Measurements from ENCODE around the gene KLHDC10.

DNA sequence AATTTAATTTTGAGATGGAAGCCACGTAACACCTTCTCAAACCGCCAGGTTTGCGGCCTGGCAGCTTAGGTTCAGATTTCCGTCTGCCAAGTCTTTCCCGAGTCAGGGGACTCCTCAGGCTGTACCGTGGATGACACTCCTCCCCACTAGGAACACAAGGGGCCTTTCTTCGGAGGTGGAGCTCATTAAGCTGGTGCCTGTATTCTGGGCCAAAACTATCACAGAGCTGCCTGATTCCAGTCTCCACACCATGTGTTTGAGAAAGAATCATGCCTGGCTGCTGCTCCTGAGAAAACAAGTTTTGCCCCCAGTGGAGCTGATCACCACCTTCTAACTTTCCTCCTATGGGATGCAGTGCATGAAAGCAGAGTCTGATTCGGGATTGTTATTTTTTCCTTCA, 90.1 kb downstream of the KLHDC10 start:
- TF ChIP-seq, protein P1, sequence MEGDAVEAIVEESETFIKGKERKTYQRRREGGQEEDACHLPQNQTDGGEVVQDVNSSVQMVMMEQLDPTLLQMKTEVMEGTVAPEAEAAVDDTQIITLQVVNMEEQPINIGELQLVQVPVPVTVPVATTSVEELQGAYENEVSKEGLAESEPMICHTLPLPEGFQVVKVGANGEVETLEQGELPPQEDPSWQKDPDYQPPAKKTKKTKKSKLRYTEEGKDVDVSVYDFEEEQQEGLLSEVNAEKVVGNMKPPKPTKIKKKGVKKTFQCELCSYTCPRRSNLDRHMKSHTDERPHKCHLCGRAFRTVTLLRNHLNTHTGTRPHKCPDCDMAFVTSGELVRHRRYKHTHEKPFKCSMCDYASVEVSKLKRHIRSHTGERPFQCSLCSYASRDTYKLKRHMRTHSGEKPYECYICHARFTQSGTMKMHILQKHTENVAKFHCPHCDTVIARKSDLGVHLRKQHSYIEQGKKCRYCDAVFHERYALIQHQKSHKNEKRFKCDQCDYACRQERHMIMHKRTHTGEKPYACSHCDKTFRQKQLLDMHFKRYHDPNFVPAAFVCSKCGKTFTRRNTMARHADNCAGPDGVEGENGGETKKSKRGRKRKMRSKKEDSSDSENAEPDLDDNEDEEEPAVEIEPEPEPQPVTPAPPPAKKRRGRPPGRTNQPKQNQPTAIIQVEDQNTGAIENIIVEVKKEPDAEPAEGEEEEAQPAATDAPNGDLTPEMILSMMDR (conservative IDR thresholded peaks at IDR 0.05; ENCODE audit: low read depth, low read length) = no peak
- no peak for TF ChIP-seq EZH2 (IDR thresholded peaks at IDR 0.05; ENCODE audit: borderline replicate concordance, low read depth, low read length, poor library complexity, severe bottlenecking)
